Measurements from ENCODE around the gene WDR73. TPM values are rescaled to one million over a fixed set of nuclear protein-coding genes. Genes with fewer than 3 reads are reported as not detected.
"Not testable (repeated sequence)": the region's sequence is repeated elsewhere in the genome, so short reads cannot be mapped to it uniquely, and the experiment has no call there.

Gene WDR73
- total RNA-seq, 1 experiment from 2014 or later, result 35.7 TPM

- H3K4me2 ChIP-seq (ENCODE audit: low read depth, low read length, poor library complexity, severe bottlenecking); H3K9me2 ChIP-seq (replicated peaks; ENCODE audit: insufficient read depth, low read length); H3K9ac ChIP-seq (ENCODE audit: low read length); H4K20me1 ChIP-seq (ENCODE audit: insufficient read depth, low read depth, low read length); H3K4me1 ChIP-seq (ENCODE audit: low read length); H3K4me3 ChIP-seq (ENCODE audit: low read length); H2AFZ ChIP-seq (ENCODE audit: low read length); H3K27ac ChIP-seq (ENCODE audit: low read length); H3K9me3 ChIP-seq (ENCODE audit: low read length); H3K27me3 ChIP-seq (ENCODE audit: low read length); H3K79me2 ChIP-seq (ENCODE audit: low read length); DNase-seq: not testable (repeated sequence)
- H3K36me3 ChIP-seq (ENCODE audit: insufficient read depth, low read length), result peaks cover 39% of the 10 kb centered on the region
Measured at GRCh38 chr15:84642640-84643039, 11.4 kb downstream of the WDR73 start.

- H3K4me3 ChIP-seq (ENCODE audit: low read length); DNase-seq; H3K27me3 ChIP-seq (ENCODE audit: low read length); H2AFZ ChIP-seq (ENCODE audit: low read length); H3K27ac ChIP-seq (ENCODE audit: low read length); H3K79me2 ChIP-seq (ENCODE audit: low read length); H3K9ac ChIP-seq (ENCODE audit: low read length); H3K9me3 ChIP-seq (ENCODE audit: low read length); H3K9me2 ChIP-seq (replicated peaks; ENCODE audit: insufficient read depth, low read length); H4K20me1 ChIP-seq (ENCODE audit: insufficient read depth, low read depth, low read length); H3K4me2 ChIP-seq (ENCODE audit: low read depth, low read length, poor library complexity, severe bottlenecking); H3K4me1 ChIP-seq (ENCODE audit: low read length): not testable (repeated sequence)
- peaks cover 39% of the 10 kb centered on the region for H3K36me3 ChIP-seq (ENCODE audit: insufficient read depth, low read length)
Measured at GRCh38 chr15:84641871-84642270, 12.2 kb downstream of the WDR73 start.

DNA sequence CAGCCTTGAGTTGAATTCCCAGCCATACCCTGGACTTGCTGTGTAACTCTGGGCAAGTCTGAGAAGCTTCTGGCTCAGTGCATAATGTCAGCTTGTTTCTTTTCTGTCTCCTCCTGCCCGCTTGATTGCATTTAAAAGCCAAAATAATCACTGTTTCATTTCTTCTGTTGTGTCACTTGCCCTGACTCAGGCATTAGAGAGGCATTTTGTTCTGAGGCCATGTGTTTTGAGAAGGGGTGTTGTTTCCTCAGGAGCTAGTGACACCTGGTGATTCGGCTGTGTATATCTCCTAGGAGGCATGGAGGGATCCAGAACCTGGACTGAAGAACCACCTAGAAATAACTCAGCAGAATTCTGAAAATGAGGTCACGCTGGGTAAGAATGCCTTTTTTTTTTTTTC is 16.0 kb downstream of the WDR73 start:
- Histone ChIP-seq H3K4me3 (ENCODE audit: low read length) (no peak overlapping the region), H3K9me3 (ENCODE audit: low read length) (no peaks in the 10 kb centered on the region), H4K20me1 (ENCODE audit: insufficient read depth, low read depth, low read length) (peaks cover 7% of the 10 kb centered on the region), H3K4me2 (ENCODE audit: low read depth, low read length, poor library complexity, severe bottlenecking) (no peak overlapping the region), H3K9ac (ENCODE audit: low read length) (no peak overlapping the region), H3K79me2 (ENCODE audit: low read length) (peaks cover 7% of the 10 kb centered on the region; the same call in 1 of the 2 replicates), H3K27ac (ENCODE audit: low read length) (no peak overlapping the region), H3K36me3 (ENCODE audit: insufficient read depth, low read length) (peaks cover 32% of the 10 kb centered on the region), H3K4me1 (ENCODE audit: low read length) (peaks cover 16% of the 10 kb centered on the region), H3K27me3 (ENCODE audit: low read length) (no peaks in the 10 kb centered on the region), H2AFZ (ENCODE audit: low read length) (no peak overlapping the region), H3K9me2 (replicated peaks; ENCODE audit: insufficient read depth, low read length) (no peaks in the 10 kb centered on the region)
- peak; percentile 52 for DNase-seq

DNA sequence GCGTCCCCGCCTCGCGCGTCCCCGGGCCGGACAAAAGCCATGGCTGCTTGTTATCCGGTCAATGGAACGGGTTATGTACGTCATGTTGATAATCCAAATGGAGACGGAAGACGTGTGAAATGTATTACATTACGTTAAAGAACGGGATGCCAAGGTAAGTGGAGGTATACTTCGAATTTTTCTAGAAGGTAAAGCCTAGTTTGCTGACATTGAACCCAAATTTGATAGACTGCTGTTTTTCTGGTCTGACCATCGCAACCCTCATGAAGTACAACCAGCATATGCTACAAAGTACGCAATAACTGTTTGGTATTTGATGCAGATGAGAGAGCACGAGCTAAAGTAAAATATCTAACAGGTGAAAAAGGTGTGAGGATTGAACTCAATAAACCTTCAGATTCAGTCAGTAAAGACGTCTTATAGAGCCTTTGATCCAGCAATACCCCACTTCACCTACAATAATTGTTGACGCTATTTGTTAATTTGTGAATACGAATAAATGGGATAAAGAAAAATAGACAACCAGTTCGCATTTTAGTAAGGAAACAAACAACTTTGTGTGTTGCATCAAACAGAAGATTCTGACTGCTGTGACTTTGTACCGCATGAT is 19.8 kb downstream of the WDR73 start:
- peak overlapping the region; percentile 71 for H3K4me2 ChIP-seq (ENCODE audit: low read depth, low read length, poor library complexity, severe bottlenecking)
- peaks cover 14% of the 10 kb centered on the region; the same call in 1 of the 2 replicates for H3K79me2 ChIP-seq (ENCODE audit: low read length)
- H3K27ac ChIP-seq (ENCODE audit: low read length), result no peak overlapping the region
- no peaks in the 10 kb centered on the region for H3K9me2 ChIP-seq (replicated peaks; ENCODE audit: insufficient read depth, low read length)
- H3K4me3 ChIP-seq (ENCODE audit: low read length), result peak overlapping the region; percentile 72
- no peak for DNase-seq
- no peak overlapping the region for H2AFZ ChIP-seq (ENCODE audit: low read length)
- peaks cover 36% of the 10 kb centered on the region for H3K4me1 ChIP-seq (ENCODE audit: low read length)
- H3K9me3 ChIP-seq (ENCODE audit: low read length), result no peaks in the 10 kb centered on the region
- H3K9ac ChIP-seq (ENCODE audit: low read length), result peak overlapping the region; percentile 73
- peaks cover 7% of the 10 kb centered on the region for H4K20me1 ChIP-seq (ENCODE audit: insufficient read depth, low read depth, low read length)
- H3K27me3 ChIP-seq (ENCODE audit: low read length), result no peaks in the 10 kb centered on the region
- H3K36me3 ChIP-seq (ENCODE audit: insufficient read depth, low read length), result peaks cover 16% of the 10 kb centered on the region

DNA sequence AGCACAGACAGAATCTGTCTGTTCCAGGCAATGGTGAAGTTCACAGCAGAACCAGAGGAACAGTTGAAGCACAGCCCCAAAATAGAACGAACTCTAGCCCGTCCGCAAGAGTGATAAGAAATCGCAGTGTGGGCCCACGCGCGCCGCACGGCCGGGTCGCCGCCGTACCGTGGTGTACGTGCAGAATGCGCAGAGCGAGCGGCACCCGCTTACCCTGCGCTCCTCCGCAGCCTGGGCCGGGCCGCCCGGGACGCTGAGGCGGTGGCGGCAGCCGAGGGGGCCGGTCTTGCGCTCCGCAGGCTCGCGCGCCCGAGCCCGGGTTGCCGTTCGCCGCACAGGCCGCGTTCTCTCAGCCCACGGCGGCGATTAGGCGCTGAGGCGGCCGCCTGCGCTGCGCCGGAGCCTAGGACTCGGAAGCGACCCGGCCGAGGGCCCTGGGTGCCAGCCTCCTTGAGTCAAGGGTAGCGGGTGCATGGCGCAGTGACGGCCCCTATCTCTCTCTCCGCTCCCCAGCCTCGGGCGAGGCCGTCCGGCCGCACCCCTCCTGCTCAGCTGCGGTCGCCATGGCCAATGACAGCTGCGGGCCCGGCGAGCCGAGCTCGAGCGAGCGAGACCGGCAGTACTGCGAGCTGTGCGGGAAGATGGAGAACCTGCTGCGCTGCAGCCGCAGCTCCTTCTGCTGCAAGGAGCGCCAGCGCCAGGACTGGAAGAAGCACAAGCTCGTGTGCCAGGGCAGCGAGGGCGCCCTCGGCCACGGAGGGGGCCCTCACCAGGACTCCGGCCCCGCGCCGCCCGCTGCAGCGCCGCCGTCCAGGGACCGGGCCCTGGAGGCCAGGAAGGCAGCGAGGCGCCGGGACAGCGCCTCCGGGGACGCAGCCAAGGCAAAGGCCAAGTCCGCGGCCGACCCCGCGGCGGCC is 20.5 kb downstream of the WDR73 start:
- peak overlapping the region; percentile 72 for H3K4me3 ChIP-seq (ENCODE audit: low read length)
- peak overlapping the region; percentile 73 for H3K9ac ChIP-seq (ENCODE audit: low read length)
- no peaks in the 10 kb centered on the region for H3K27me3 ChIP-seq (ENCODE audit: low read length)
- DNase-seq, result peak; percentile 79
- H3K79me2 ChIP-seq (ENCODE audit: low read length), result peaks cover 14% of the 10 kb centered on the region; the same call in 1 of the 2 replicates
- no peaks in the 10 kb centered on the region for H3K9me2 ChIP-seq (replicated peaks; ENCODE audit: insufficient read depth, low read length)
- H3K4me2 ChIP-seq (ENCODE audit: low read depth, low read length, poor library complexity, severe bottlenecking), result peak overlapping the region; percentile 71
- peaks cover 12% of the 10 kb centered on the region for H3K36me3 ChIP-seq (ENCODE audit: insufficient read depth, low read length)
- no peaks in the 10 kb centered on the region for H3K9me3 ChIP-seq (ENCODE audit: low read length)
- H2AFZ ChIP-seq (ENCODE audit: low read length), result no peak overlapping the region
- H3K27ac ChIP-seq (ENCODE audit: low read length), result no peak overlapping the region
- peaks cover 36% of the 10 kb centered on the region for H3K4me1 ChIP-seq (ENCODE audit: low read length)
- H4K20me1 ChIP-seq (ENCODE audit: insufficient read depth, low read depth, low read length), result peaks cover 7% of the 10 kb centered on the region

GRCh38 chr15:84631706-84632272 is 22.3 kb downstream of the WDR73 start:
- no peak for DNase-seq
- Histone ChIP-seq H3K4me1 (ENCODE audit: low read length) (peaks cover 36% of the 10 kb centered on the region), H3K4me3 (ENCODE audit: low read length) (peak overlapping the region; percentile 72), H3K79me2 (ENCODE audit: low read length) (peaks cover 14% of the 10 kb centered on the region; the same call in 1 of the 2 replicates), H3K36me3 (ENCODE audit: insufficient read depth, low read length) (peaks cover 10% of the 10 kb centered on the region), H3K27me3 (ENCODE audit: low read length) (no peaks in the 10 kb centered on the region), H3K27ac (ENCODE audit: low read length) (peak overlapping the region; percentile 59), H3K9me2 (replicated peaks; ENCODE audit: insufficient read depth, low read length) (no peaks in the 10 kb centered on the region), H3K4me2 (ENCODE audit: low read depth, low read length, poor library complexity, severe bottlenecking) (peak overlapping the region; percentile 71), H2AFZ (ENCODE audit: low read length) (peak overlapping the region; percentile 45), H3K9ac (ENCODE audit: low read length) (peak overlapping the region; percentile 73), H4K20me1 (ENCODE audit: insufficient read depth, low read depth, low read length) (peaks cover 7% of the 10 kb centered on the region), H3K9me3 (ENCODE audit: low read length) (no peaks in the 10 kb centered on the region)

DNA sequence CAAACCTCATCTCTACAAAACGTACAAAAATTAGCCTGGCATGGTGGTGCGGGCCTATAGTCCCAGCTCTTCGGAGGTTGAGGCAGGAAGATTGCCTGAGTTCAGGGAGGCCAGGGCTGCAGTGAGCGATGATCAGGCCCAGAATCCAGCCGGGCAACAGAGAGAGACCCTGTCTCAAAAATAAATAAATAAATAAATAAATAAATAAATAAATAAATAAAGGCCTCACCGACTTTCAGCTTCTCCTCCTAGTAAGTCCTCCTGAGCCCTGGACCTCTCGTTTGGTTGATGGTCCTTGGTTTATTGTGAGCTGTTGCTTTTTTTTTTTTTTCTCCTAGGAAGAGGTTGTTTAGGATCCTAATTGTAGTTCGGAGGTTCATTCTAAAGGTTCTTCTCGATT is 25.1 kb downstream of the WDR73 start:
- peaks cover 24% of the 10 kb centered on the region for H3K4me1 ChIP-seq (ENCODE audit: low read length)
- H3K9me3 ChIP-seq (ENCODE audit: low read length), result no peaks in the 10 kb centered on the region
- no peak for DNase-seq
- no peaks in the 10 kb centered on the region for H3K27me3 ChIP-seq (ENCODE audit: low read length)
- H3K9me2 ChIP-seq (replicated peaks; ENCODE audit: insufficient read depth, low read length), result no peaks in the 10 kb centered on the region
- H4K20me1 ChIP-seq (ENCODE audit: insufficient read depth, low read depth, low read length), result peaks cover under 1% of the 10 kb centered on the region; the same call in 1 of the 2 replicates
- H3K79me2 ChIP-seq (ENCODE audit: low read length), result peaks cover 8% of the 10 kb centered on the region; the same call in 1 of the 2 replicates
- no peak overlapping the region for H3K4me2 ChIP-seq (ENCODE audit: low read depth, low read length, poor library complexity, severe bottlenecking)
- H3K36me3 ChIP-seq (ENCODE audit: insufficient read depth, low read length), result no peaks in the 10 kb centered on the region
- H3K9ac ChIP-seq (ENCODE audit: low read length), result no peak overlapping the region
- H3K4me3 ChIP-seq (ENCODE audit: low read length), result no peak overlapping the region
- H3K27ac ChIP-seq (ENCODE audit: low read length), result no peak overlapping the region
- H2AFZ ChIP-seq (ENCODE audit: low read length), result no peak overlapping the region

GRCh38 chr15:84625123-84625522 is 29.0 kb downstream of the WDR73 start:
- Histone ChIP-seq H4K20me1 (ENCODE audit: insufficient read depth, low read depth, low read length) (no peaks in the 10 kb centered on the region), H3K79me2 (ENCODE audit: low read length) (no peaks in the 10 kb centered on the region), H3K27ac (ENCODE audit: low read length) (no peak overlapping the region), H3K27me3 (ENCODE audit: low read length) (no peaks in the 10 kb centered on the region), H3K4me1 (ENCODE audit: low read length) (no peaks in the 10 kb centered on the region; the same call in 1 of the 2 replicates), H3K36me3 (ENCODE audit: insufficient read depth, low read length) (peaks cover 26% of the 10 kb centered on the region), H2AFZ (ENCODE audit: low read length) (no peak overlapping the region), H3K9ac (ENCODE audit: low read length) (no peak overlapping the region), H3K9me2 (replicated peaks; ENCODE audit: insufficient read depth, low read length) (no peaks in the 10 kb centered on the region), H3K4me2 (ENCODE audit: low read depth, low read length, poor library complexity, severe bottlenecking) (no peak overlapping the region), H3K9me3 (ENCODE audit: low read length) (peaks cover 24% of the 10 kb centered on the region), H3K4me3 (ENCODE audit: low read length) (no peak overlapping the region)
- DNase-seq, result no peak

Measured in Karpas-422 (cell line).